ENCODE data around the gene CCDC93. TPM values are rescaled to one million over a fixed set of nuclear protein-coding genes. Genes with fewer than 3 reads are reported as not detected.

The CCDC93 gene
- total RNA-seq, 1 experiment from 2014 or later, result 27.2 TPM

- Histone ChIP-seq H3K4me1 (ENCODE audit: insufficient read depth, low read length, poor library complexity, severe bottlenecking) (no peaks in the 10 kb centered on the region), H3K36me3 (ENCODE audit: insufficient read depth, low read length, poor library complexity, severe bottlenecking) (no peaks in the 10 kb centered on the region), H3K4me3 (ENCODE audit: low read depth, low read length, poor library complexity, severe bottlenecking) (no peak overlapping the region), H3K27me3 (replicated peaks; ENCODE audit: insufficient read depth, low read depth, low read length, poor library complexity) (no peaks in the 10 kb centered on the region), H3K9me3 (ENCODE audit: low read depth, low read length, poor library complexity, severe bottlenecking) (no peaks in the 10 kb centered on the region), H3K27ac (ENCODE audit: low read depth, low read length, poor library complexity, severe bottlenecking) (no peak overlapping the region)
- ChIA-PET POLR2A (ENCODE audit: low non-redundant PET) (no interaction called here), CTCF (no interaction called here)
- TF ChIP-seq CTCF (conservative IDR thresholded peaks at IDR 0.05; ENCODE audit: low read depth, low read length) (no peak), EZH2 (IDR thresholded peaks at IDR 0.05; ENCODE audit: borderline replicate concordance, low read depth, low read length, poor library complexity, severe bottlenecking) (no peak)
- no peak for DNase-seq (ENCODE audit: low spot score)
- no TSS peak for BruUV-seq (replicated peaks)
- intact Hi-C loops (cut with micrococcal nuclease; ENCODE audit: unreplicated experiment), result no loop called here
Measured at GRCh38 chr2:118056801-118057200, 42.9 kb upstream of the CCDC93 start.

- no peaks in the 10 kb centered on the region for H3K36me3 ChIP-seq (ENCODE audit: insufficient read depth, low read length, poor library complexity, severe bottlenecking)
- intact Hi-C loops (cut with micrococcal nuclease; ENCODE audit: unreplicated experiment), result no loop called here
- no peaks in the 10 kb centered on the region for H3K27me3 ChIP-seq (replicated peaks; ENCODE audit: insufficient read depth, low read depth, low read length, poor library complexity)
- no peak for DNase-seq (ENCODE audit: low spot score)
- BruUV-seq (replicated peaks), result no TSS peak
- ChIA-PET CTCF (no interaction called here), POLR2A (ENCODE audit: low non-redundant PET) (no interaction called here)
- H3K4me1 ChIP-seq (ENCODE audit: insufficient read depth, low read length, poor library complexity, severe bottlenecking), result no peaks in the 10 kb centered on the region
- H3K4me3 ChIP-seq (ENCODE audit: low read depth, low read length, poor library complexity, severe bottlenecking), result no peak overlapping the region
- H3K27ac ChIP-seq (ENCODE audit: low read depth, low read length, poor library complexity, severe bottlenecking), result no peak overlapping the region
- H3K9me3 ChIP-seq (ENCODE audit: low read depth, low read length, poor library complexity, severe bottlenecking), result no peaks in the 10 kb centered on the region
- no peak for TF ChIP-seq EZH2 (IDR thresholded peaks at IDR 0.05; ENCODE audit: borderline replicate concordance, low read depth, low read length, poor library complexity, severe bottlenecking)
- TF ChIP-seq CTCF (conservative IDR thresholded peaks at IDR 0.05; ENCODE audit: low read depth, low read length), result no peak
Measured at GRCh38 chr2:118056165-118056534, 42.3 kb upstream of the CCDC93 start.

GRCh38 chr2:118055512-118056164 is 41.8 kb upstream of the CCDC93 start:
- H3K27ac ChIP-seq (ENCODE audit: low read depth, low read length, poor library complexity, severe bottlenecking), result no peak overlapping the region
- ChIA-PET POLR2A (ENCODE audit: low non-redundant PET) (no interaction called here), CTCF (no interaction called here)
- TF ChIP-seq CTCF (conservative IDR thresholded peaks at IDR 0.05; ENCODE audit: low read depth, low read length) (no peak), EZH2 (IDR thresholded peaks at IDR 0.05; ENCODE audit: borderline replicate concordance, low read depth, low read length, poor library complexity, severe bottlenecking) (no peak)
- intact Hi-C loops (cut with micrococcal nuclease; ENCODE audit: unreplicated experiment), result no loop called here
- no peaks in the 10 kb centered on the region for H3K9me3 ChIP-seq (ENCODE audit: low read depth, low read length, poor library complexity, severe bottlenecking)
- H3K36me3 ChIP-seq (ENCODE audit: insufficient read depth, low read length, poor library complexity, severe bottlenecking), result no peaks in the 10 kb centered on the region
- no peak for DNase-seq (ENCODE audit: low spot score)
- no peak overlapping the region for H3K4me3 ChIP-seq (ENCODE audit: low read depth, low read length, poor library complexity, severe bottlenecking)
- H3K4me1 ChIP-seq (ENCODE audit: insufficient read depth, low read length, poor library complexity, severe bottlenecking), result peaks cover 3% of the 10 kb centered on the region
- H3K27me3 ChIP-seq (replicated peaks; ENCODE audit: insufficient read depth, low read depth, low read length, poor library complexity), result no peaks in the 10 kb centered on the region
- BruUV-seq (replicated peaks), result no TSS peak

All from A673 (cell line).